ENCODE measurements around the gene TMEM163.

The TMEM163 gene

DNA sequence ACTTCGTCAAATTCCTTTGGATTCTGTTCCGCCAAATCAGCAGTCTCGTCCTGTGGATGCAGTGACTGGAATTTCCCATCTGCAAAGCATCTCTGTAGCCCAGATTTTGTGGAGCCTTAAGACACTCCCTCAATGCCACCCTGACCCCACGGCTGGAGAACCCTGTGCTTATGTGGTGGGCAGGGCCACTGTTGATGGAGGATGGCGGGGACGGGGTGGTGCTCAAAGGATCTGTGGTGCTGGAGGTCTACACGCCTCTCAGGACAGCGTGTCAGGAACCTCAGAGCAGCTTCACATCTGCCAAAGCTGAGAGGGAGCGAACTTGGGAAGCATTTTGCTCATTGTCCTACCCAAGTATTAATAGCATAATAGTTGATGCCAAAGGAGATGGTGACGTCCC lies 264.8 kb downstream of the TMEM163 start:
- DNase-seq, result no peak

DNA sequence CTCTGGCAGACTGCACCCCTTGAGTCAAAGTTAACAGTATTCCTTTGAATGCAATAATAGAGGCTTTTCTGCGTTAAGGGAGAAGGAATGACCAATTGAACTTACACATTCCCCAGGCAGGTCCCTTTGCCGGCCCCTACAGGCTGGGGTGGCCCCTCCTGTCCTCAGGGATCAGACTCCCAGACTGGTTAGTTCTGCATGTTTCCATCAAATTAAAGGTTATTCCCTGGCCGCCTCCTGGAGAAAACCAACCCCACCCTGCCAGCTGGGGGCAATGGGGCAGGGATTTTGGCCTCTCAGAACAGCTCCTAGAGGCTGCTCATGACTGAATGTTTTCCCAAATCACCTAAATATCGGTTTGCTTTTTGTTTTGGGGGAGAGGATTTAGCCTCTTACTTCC lies 265.3 kb downstream of the TMEM163 start:
- no peak for DNase-seq

DNA sequence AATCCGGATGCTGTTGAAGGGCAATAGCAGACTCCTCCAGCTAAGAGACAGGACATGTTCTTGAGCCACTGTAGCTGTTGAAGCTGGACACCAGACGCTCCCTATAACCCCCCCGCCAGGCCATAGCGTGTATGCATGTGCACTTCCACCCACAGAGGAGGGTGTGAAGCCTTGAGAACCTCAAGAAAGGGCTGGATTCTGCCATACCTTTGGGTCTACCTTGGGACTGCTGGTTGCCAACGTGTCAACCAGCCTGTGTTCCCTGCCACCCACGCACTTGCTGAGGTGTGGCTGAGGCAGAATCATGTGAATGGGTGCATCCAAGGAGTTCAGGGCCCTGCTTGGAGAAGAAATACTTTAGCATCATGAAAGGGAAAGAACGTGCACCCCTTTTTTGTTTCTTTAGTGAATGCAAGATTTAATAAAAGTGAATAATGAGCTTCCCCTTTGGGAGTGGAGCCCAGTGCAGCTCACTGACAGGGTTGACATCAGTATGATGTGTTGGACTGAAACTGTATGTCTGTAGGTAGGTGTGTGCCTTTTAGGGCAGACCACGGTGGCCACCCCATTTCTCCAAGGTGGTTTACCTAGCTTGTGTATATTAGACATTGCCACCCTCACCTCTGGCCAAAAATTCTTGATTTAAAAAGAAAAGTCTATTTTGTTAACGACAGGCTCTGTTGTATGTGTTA lies 266.6 kb downstream of the TMEM163 start:
- no peak for DNase-seq

DNA sequence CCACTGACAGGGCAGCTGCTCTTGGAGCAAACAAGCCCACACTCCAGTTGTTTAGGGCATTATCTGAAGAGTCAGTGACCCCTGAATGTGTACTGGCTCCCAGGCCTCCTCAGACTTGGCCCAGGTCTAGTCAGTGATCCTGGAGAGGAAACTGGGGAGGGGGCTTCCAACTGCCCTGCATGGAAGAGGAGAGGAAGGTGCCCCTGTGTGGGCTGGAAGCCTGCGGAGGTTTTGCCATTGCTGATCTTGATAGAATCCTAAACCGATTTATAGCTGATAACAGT lies 267.5 kb downstream of the TMEM163 start:
- DNase-seq, result no peak

DNA sequence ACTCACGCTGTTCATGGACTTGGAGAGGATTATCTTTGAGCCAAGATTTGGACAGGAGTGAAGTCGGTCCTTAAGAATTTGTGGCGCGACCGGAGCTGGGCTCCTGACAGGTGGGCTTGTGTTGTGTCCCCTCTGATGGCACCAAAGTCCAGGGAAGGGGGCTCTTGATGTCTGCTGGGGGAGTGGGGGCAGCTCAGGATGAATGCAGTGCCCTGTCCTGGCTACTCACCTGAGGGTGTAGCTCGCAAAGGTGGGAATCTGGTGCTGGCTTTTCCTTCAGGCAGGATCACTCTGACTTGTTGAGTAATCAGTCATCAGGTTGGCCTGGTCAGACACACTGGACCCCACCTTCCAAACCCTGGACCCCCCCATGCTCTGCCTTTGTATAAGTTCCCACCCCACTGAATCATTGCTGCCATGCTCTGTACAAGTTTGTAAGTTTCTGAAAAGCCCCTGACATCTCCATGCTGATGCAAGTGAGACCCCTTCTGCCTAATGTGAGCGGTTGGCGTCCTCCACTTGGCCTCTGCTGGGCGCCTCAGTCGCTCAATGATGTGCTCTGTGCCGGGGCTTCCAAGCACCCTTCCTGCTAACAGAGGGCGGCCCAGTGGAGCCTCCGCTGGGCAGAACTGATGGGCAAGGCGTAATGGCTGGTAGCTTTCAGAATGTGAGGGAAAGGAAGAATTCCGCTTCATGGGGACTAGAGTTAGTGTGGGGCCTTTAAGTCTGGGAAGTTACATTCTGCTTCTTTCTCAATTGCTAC lies 268.9 kb downstream of the TMEM163 start:
- DNase-seq, result no peak

DNA sequence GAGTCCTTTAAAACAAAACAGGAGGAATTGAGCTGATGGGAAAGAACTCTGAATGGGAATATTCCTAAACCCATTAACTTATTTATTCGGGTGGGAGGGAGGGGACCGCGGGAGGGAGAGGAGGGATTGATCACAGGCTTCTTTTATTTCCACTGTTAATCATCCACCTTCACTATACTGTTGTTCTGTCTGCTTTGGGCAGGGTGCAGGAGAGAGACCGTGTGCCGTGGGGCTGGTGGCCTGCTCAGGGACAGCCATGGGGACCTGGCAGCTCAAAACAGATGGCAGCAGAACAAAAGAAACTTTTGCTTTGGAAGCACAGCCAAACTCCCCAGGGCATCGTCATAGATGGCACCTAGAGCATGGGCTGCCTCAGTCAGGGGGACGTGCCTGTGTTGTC lies 269.6 kb downstream of the TMEM163 start:
- DNase-seq, result no peak

DNA sequence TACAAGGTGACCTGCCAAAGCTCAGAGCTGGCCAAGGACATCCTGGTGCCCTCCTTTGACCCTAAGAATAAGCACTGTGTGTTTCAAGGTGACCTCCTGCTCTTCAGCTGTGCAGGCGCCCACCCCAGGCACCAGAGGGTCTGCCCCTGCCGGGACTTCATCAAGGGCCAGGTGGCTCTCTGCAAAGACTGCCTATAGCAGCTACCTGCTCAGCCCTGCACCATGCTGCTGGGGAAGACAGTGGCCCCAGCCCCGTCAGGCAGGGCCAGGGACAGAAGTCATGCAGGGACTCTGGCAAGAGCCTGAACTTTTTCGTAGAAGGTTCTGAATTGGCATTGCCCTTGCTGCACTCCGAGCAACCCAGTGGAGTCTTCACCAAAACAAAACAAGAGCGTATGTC lies 270.1 kb downstream of the TMEM163 start:
- no peak for DNase-seq

DNA sequence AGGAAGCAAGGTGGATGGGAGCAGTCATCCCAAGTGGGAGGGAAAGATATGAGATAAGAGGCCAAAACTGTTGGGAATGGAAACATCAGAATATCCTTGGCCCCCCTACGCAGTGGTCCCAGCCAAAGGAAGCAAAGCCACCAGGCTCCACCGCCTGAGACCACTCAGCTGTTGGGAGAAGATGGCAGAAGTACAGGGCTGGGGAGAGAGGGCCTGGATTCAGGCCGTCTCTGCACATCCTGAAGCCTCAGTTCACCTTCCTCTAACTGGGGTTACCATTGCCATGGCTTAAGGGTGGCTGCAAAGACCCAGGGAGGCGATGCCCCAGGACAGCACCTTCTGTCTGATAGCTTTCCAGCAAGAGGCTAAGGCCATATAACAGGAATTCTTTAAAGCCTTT lies 271.1 kb downstream of the TMEM163 start:
- DNase-seq, result no peak

DNA sequence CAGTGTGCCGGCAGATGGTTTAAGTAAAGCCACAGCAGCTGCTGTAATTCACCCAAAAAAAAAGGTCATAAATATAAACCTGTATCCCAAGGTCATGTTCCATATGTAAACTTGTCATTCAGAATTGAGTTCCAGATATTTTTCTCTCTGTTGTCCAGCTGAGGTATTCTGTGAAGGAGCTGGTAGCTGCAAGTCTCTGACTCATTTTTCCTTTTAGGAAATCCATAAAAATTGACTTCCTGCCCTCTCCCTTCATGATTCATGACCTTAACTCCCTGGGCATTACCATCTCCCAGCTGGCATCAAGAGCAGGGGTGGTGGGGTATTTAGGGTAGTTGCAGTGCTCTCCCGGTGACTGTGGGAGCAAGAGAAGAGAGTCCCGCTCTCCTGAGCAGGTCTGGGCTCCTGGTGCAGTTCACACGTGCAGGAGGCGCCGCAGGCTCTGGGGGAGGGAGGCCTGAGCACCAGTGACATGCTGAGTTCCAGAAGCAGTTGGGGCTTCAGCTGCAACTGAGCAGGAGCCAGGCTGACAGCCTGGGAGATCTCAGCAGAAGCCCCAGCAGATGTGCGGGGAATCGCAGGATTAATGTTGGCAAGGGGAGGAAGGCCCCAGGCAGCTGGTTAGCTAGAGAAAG lies 272.3 kb downstream of the TMEM163 start:
- DNase-seq, result no peak

DNA sequence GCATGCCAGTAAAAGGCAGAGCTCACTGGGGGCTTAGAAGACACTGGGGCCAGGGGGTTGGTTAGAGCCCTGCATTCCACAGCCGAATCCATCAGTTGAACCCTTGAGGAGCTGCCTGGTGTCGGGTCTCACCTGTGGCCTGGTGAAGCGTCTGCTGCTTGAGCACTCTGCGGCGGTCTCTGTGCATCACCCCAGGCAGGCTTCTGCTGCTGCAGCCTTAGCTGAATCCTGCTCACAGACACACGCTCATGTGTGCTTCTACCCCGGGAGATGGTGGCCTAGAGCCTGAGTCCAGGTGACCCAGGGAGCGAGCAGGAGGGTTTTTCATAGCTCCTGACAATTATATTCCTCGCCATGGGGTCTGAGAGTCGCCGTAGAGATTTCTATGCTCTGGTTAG lies 272.8 kb downstream of the TMEM163 start:
- no peak for DNase-seq

DNA sequence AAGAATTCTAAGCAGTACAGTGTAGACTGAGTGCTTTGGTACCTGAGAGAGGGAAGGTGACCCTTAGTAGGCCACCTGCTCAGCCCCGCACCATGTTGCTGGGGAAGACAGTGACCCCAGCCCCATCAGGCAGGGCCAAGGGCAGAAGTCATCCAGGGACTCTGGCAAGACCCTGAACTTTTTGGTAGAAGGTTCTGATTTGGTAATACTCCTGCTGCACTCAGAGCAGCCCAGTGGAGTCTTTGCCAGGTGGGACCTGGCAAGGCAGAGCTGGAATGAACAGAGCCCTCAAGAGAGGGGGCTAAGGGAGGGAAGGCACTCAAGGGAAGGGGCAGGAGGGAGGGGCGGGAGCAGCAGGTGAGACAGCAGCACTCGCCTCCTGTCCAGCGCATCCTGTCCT lies 273.7 kb downstream of the TMEM163 start:
- DNase-seq, result no peak

DNA sequence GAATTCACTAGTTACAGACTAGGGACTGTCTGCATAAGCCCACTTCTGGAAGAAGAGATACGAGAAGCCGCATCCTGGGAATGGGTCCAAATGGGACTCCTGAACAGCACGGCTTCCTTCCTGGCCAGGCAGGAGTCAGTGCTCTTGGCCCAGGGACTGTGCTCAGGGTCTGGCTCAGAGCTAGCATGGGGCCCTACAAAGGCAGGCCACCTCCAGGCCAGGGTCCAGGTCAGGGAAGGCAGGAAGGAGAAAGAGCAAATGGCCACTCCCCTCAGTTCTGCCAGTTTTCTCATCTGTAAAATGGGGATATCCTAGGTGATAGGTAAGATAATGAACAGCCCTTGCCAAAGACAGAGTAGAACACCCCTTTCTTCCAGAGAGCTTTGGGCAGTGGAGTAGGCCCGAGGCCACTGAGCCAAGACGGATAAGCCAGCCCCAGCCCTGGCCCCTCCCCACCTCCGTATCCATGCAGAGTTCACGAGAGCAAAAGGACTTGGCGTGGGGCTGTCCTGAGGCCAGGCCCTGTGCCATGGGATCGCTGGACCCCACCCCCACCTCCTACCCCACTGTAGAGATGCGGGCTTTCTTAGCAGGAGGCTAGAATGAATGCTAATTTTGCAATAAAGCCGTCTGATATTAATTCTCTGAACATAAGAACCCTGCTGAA lies 274.9 kb downstream of the TMEM163 start:
- no peak for DNase-seq

DNA sequence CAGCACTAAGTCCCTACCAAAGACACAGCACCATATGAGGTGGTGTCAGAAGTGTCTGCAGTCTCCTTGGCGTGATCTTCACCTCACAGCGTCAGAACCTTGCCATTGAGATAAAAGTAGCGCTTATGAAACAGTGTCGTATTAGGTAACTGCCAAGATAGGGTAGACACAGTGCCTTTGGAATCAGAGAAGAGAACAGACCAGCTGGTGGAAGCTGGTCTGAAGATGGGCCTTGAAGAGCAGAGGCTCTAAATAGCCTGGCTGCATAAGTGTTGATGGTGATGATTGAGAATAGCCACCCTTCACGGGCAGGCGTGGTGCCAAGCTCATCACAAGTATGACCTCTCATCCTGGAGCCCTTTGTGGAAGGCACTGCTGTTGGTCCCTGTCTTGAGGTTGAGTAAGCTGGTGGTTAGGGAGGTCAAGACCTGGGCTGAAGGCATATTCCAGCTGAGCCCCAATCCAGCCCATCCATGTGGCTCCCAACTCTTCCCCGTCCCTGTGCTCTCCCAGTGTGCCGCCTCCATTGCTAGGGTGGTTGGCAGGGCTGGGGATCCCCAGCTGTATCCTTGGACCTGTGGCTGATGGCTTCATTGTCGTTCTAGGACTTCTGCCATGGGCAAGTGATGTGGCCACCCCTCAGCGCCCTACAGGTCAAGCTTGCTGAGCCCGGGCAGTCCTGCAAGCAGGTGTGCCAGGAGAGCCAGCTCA lies 277.5 kb downstream of the TMEM163 start:
- no peak for DNase-seq

DNA sequence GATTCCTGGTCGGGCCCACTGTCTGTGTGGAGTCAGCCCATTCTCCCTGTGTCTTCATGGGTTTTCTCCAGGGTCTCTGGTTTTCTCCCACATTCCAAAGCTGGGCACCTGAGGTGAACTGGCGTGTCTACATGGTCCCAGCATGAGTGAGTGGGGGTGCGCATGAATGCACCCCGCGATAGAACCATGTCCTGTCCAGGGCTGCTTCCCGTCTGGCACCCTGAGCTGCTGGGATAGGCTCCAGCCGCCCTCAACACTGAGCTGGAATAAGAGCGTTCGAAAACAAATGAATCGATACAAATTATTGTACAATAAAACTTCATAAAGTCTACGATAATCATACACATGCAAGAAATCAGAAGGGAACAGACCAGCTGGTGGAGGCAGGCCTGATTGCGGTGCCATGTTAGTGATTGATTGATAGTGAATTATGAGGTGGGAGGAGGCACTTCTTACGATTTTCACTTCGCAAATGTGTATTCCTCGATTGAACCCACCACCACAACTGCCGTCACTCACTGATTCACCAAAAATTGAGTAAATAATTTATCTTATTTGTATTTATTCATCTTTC lies 278.4 kb downstream of the TMEM163 start:
- no peak for DNase-seq

DNA sequence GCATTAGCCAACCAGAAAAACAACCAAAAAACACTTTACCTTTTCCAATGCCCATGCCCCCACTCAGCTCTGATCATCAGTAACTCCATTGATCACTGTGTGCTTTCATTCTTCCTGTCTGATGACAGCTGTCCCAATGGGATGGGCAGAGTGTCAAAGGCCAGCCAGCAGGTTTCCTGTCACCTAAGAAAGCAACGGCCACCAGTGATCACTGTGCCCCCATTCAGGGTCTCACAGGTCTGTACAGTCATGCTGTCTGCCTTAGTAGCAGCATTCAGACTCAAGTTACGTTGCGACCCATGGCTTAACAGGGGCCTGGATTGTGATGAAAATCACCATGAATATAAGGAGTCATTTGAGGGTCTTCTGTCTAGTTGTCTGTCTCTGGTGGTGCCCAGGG lies 280.4 kb downstream of the TMEM163 start:
- no peak for DNase-seq

DNA sequence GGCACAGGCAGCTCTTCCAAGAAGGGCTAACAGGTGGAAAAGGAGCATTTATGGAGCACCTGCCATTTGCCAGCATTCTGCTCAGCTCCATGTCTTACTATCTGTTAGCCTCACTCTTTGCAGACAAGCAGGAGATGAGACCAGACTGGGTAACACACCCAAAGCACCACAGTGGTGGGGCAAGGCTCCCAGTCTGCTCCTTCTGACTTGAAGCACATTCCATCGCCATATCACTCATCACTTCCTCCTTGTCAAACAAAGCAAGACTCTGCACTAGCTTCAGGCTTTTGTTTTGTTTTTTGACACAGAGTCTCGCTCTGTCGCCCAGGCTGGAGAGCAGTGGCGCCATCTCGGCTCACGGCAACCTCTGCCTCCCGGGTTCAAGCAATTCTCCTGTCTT lies 282.1 kb downstream of the TMEM163 start:
- DNase-seq, result no peak

DNA sequence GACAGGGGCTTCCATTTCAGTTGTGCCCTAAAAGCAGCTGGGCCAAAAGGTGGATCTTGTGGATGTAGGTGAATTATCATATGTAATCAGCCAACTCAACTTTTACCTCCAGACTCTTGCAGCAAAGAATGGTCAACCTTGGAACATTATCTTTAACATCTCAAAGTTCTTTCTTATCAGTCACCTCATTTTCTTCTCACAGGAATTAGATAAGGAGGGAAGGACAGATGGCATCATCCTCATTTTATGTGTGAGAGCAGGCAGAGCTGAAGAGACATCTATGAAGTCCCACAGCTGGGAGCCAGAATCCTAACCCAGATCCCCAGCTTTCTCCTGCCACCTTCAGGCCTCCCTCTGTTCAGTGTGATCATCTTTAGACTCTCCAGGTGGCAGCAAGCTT lies 282.9 kb downstream of the TMEM163 start:
- DNase-seq, result no peak

DNA sequence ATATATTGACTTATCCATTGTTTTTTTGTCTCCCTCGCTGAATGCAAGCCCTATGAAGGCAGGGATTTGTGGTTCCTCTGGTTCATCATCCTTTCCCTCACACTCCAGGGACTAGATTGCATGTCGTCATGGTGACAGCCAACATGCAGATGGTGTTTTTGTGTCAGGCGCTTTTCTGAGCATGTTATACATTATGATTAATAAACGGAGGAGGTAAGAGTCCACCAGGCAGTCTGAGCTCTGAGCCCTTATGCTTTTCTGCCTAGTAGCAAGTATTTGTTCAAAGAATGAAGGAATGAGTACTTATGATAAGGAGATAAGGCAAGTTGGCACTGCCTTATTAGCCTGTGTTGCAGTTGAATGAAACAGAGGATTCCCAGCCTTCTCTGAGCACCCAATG lies 283.3 kb downstream of the TMEM163 start:
- DNase-seq, result no peak

DNA sequence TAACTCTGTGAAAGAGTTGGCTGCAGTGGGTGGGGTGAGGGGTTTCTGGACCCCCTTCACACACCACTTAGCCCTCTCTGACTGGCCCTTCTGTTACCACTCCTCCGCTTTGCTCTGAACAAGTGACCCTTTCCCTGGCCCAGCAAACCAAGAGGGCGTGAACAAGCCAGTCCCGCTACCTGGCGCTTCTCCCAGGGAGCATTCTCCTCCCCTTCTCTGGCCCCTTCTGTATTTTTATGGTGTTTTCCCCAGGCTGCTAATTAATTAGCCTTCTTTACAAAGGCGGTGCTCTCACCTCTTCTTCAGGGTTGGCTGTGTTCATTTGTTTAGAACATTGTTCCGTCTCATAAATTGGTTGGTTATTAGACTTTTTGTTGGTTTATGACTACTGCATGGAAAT lies 284.8 kb downstream of the TMEM163 start:
- no peak for DNase-seq

DNA sequence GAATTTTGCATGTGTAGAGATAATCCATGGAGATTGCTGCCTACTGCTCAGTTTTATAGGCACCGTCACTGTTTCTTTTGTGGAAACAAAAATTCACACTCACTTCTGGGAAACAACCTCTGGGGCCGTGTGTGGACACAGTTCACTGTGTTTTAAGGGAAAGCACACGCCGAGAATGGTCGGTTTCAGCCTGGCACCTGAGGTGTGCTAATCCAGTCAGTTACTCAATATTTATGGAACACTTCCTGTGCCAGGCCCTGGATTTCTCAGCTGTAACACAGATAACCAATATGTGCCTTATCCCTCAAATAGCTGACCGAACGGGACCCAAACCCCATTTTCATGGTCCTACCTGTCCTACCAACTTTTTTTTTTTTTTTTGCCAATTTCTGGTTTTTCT lies 285.3 kb downstream of the TMEM163 start:
- DNase-seq, result no peak

DNA sequence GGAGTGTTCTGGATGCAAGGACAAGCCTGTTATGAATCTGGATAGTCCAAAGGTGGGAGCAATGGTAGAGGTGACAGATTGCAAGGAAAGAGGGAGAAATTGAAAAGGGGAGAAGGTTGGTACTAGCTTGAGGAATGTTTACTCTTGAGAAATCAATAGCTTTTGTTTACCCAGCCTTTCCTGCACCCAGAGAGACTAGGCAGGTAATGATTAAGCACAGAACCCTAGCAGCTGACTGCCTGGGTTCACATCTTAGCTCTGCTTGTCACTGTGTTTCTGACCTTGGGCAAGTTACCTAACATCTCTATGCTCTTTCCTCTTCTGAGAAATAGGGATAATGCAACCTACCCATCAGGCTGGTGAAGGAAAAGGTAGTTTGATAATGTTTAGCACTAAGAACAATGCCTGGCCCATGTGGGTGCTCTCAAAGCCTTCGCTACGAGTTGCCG lies 286.3 kb downstream of the TMEM163 start:
- DNase-seq, result no peak

DNA sequence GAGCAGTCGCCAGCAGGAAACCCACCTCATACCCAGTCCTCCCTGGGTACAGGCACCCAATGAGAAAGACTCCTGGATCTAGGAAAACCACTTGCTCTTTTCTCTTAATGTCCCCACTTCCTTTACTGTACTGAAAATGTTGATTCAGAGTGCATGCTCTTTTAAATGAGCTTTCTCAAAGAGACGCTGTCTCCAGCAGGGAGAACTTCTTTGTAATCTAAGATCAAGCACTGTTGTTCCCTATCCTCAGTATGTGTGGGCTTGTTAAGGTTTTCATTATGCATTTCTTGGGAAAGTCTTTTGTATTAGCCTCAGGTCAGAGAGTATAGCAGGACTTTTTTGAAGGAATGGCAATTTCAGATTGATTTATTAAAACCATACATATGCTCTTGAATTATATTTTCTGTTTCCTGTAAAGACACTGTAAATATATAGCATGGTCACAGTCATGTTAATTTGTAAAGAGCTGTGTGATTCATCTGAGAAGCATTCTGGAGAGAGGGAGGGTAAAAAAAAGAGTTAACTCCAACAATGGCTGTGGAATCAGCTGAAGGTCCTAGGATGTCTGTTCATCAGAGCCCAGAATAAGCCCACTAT lies 286.9 kb downstream of the TMEM163 start:
- no peak for DNase-seq

All from T-helper 2 cell (primary cell).